A673 (cell line): Measurements from ENCODE around the gene C1orf174.

Experiments used
- EZH2 ChIP-seq: fragments of 200-600 bp; sonication (generic); IDR thresholded peaks from 2 replicates; pipeline ENCODE4 v1.6.1; 2017; ENCODE audit warnings: borderline replicate concordance, low read depth, mild to moderate bottlenecking, mixed read lengths, antibody characterized with exemption, low read length; ENCODE audit not compliant: poor library complexity, severe bottlenecking
- TF ChIP-seq, protein P1 (sequence below): fragments of 300-800, 200-600 bp; sonication (generic); conservative IDR thresholded peaks from 2 replicates; pipeline ENCODE4 v1.5.1; 2017; ENCODE audit warnings: low read depth, mild to moderate bottlenecking, antibody characterized with exemption, low read length, moderate library complexity, mixed read lengths

DNA sequence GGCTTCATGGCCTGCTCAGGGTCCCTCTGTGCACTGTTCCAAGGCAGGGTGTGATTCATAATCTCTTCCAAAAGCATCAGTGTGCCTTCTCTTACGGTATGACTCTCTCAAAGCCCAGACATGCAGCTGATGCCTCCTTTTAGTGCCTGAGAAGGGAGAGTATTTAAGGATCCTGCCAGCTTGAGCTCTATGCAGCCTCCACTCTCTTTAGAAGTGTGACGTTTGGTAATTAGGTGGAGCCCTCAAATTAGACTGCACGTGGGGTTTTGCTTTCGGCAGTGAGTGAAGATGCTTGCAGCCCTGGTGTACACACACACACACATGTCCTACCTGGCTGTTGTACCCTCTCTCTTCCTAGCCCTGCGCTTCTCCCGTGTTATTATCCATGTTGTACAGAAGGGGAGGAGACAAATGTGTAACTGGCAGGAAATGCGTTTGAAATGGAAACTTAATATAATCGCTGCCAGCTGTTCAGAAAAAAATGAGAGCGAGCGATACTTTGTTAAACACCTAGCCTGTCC lies 2.6 kb upstream of the C1orf174 start:
- TF ChIP-seq, protein P1, sequence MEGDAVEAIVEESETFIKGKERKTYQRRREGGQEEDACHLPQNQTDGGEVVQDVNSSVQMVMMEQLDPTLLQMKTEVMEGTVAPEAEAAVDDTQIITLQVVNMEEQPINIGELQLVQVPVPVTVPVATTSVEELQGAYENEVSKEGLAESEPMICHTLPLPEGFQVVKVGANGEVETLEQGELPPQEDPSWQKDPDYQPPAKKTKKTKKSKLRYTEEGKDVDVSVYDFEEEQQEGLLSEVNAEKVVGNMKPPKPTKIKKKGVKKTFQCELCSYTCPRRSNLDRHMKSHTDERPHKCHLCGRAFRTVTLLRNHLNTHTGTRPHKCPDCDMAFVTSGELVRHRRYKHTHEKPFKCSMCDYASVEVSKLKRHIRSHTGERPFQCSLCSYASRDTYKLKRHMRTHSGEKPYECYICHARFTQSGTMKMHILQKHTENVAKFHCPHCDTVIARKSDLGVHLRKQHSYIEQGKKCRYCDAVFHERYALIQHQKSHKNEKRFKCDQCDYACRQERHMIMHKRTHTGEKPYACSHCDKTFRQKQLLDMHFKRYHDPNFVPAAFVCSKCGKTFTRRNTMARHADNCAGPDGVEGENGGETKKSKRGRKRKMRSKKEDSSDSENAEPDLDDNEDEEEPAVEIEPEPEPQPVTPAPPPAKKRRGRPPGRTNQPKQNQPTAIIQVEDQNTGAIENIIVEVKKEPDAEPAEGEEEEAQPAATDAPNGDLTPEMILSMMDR = no peak
- TF ChIP-seq EZH2 = no peak
